GM12878 (cell line): Measurements from ENCODE around the gene PPP1R1C. TPM values are rescaled to one million over a fixed set of nuclear protein-coding genes. Genes with fewer than 3 reads are reported as not detected.

Experiments
- ATAC-seq: fragments of 200-7000 bp; cut with Tn5 transposase; 3 replicates; pipeline ENCODE4 v1.9.1; 2020; ENCODE audit warnings: mild to moderate bottlenecking, moderate library complexity
- BruUV-seq: library from RNA; stranded (reverse); fragments of 400-500 nt; replicated peaks from 2 replicates; lab custom pipeline; 2021; lab: Mats Ljungman, UMichigan
- CTCF ChIA-PET: fragments of 300-600 bp; sonication (Branson Sonifier 250); formaldehyde crosslinking; extraction: SDS; loops from one replicate; lab custom pipeline; 2021; ENCODE audit warnings: inconsistent platforms; lab: Yijun Ruan, JAX
- POLR2A ChIA-PET: fragments of 350-600 bp; formaldehyde crosslinking; extraction: SDS; loops from one replicate; lab custom pipeline; 2021; ENCODE audit warnings: inconsistent platforms; lab: Charles Lee
- RAD21 ChIA-PET: fragments of 300-600 bp; sonication (Branson Sonifier 250); formaldehyde crosslinking; loops from one replicate; lab custom pipeline; 2023; ENCODE audit warnings: antibody characterized with exemption; ENCODE audit not compliant: unreplicated experiment; lab: Charles Lee
- SMC1A ChIA-PET: fragments of 300-600 bp; sonication (Branson Sonifier 250); formaldehyde crosslinking; loops from one replicate; lab custom pipeline; 2023; ENCODE audit not compliant: unreplicated experiment, uncharacterized antibody; lab: Charles Lee
- DNase-seq: peaks from one replicate; pipeline ENCODE4 v3.0.0-alpha.2; 2011; ENCODE audit warnings: low read depth, low spot score
- FAIRE-seq: peaks from 3 replicates; lab custom pipeline; 2011; peaks lifted over from hg19 to GRCh38; lab: Jason Lieb, UNC
- H2AFZ ChIP-seq: 2 replicates; pipeline ENCODE4 v1.6.0; 2011; ENCODE audit warnings: low read depth, low read length, control low read depth; ENCODE audit not compliant: control insufficient read depth
- H3K27ac ChIP-seq: 2 replicates; pipeline ENCODE4 v1.5.1; 2011; ENCODE audit warnings: control low read depth; ENCODE audit not compliant: control insufficient read depth, insufficient read depth
- H3K27me3 ChIP-seq, 2 experiments: replicated peaks in 1 of 2; 2 replicates each; pipeline versions ENCODE4 v1.6.0 to v1.6.1; 2011; ENCODE audit warnings: low read length in 1 of 2; ENCODE audit not compliant: control insufficient read depth in 2 of 2, insufficient read depth in 2 of 2
- H3K36me3 ChIP-seq, 2 experiments: 2 replicates each; pipeline ENCODE4 v1.5.1; 2011; ENCODE audit warnings: low read length in 1 of 2; ENCODE audit not compliant: control insufficient read depth in 2 of 2, insufficient read depth in 2 of 2
- H3K4me1 ChIP-seq: 2 replicates; pipeline ENCODE4 v1.6.1; 2011; ENCODE audit warnings: mild to moderate bottlenecking, low read length, moderate library complexity, mixed read lengths; ENCODE audit not compliant: control insufficient read depth, insufficient read depth
- H3K4me2 ChIP-seq: 2 replicates; pipeline ENCODE4 v1.6.0; 2011; ENCODE audit warnings: control low read depth; ENCODE audit not compliant: control insufficient read depth, insufficient read depth
- H3K4me3 ChIP-seq: fragments of 200-600 bp; sonication (generic); 2 replicates; pipeline ENCODE4 v1.5.1; 2016
- H3K79me2 ChIP-seq: 2 replicates; pipeline ENCODE4 v1.6.0; 2011; ENCODE audit warnings: low read length; ENCODE audit not compliant: control insufficient read depth, insufficient read depth
- H3K9ac ChIP-seq: 2 replicates; pipeline ENCODE4 v1.8.0; 2011; ENCODE audit warnings: low read length, control low read depth, mixed read lengths; ENCODE audit not compliant: control insufficient read depth, insufficient read depth
- H3K9me3 ChIP-seq: replicated peaks from 3 replicates; pipeline ENCODE4 v1.5.1; 2011; ENCODE audit warnings: mild to moderate bottlenecking, low read length; ENCODE audit not compliant: control insufficient read depth, insufficient read depth
- H4K20me1 ChIP-seq: 2 replicates; pipeline ENCODE4 v1.6.0; 2011; ENCODE audit not compliant: control insufficient read depth, insufficient read depth
- ASH2L ChIP-seq: fragments of 300-600, 200-600 bp; sonication (generic); IDR thresholded peaks from 2 replicates; pipeline ENCODE4 v1.6.1; 2017; ENCODE audit warnings: low read depth, mild to moderate bottlenecking, borderline replicate concordance
- BHLHE40 ChIP-seq, 2 experiments: fragments of 450-650 bp in 1 of 2; IDR thresholded peaks; 2 replicates each; pipeline ENCODE4 v1.6.1; 2011 to 2017; ENCODE audit warnings: low read depth in 2 of 2, borderline replicate concordance in 1 of 2, improper control_type of control experiment in 1 of 2, low read length in 1 of 2, mild to moderate bottlenecking in 1 of 2
- BRCA1 ChIP-seq: IDR thresholded peaks from 2 replicates; pipeline ENCODE4 v1.6.1; 2011; ENCODE audit warnings: low read depth, low read length, improper control_type of control experiment
- CBX5 ChIP-seq: sonication (generic); IDR thresholded peaks from 2 replicates; pipeline ENCODE4 v1.6.1; 2016; ENCODE audit warnings: low read depth, moderate library complexity, mild to moderate bottlenecking, inconsistent platforms
- CREM ChIP-seq: IDR thresholded peaks from 2 replicates; pipeline ENCODE4 v1.6.1; 2014; ENCODE audit warnings: antibody characterized with exemption, low read depth
- DPF2 ChIP-seq: fragments of 450-650 bp; IDR thresholded peaks from 2 replicates; pipeline ENCODE4 v1.6.1; 2017; ENCODE audit warnings: mild to moderate bottlenecking
- IKZF2 ChIP-seq, 2 experiments: fragments of 450-650 bp; IDR thresholded peaks; 2 replicates each; pipeline ENCODE4 v1.6.1; 2017; ENCODE audit warnings: mild to moderate bottlenecking in 2 of 2, moderate library complexity in 2 of 2
- JUNB ChIP-seq: IDR thresholded peaks from 2 replicates; pipeline ENCODE4 v1.6.1; 2016; ENCODE audit warnings: antibody characterized with exemption, mild to moderate bottlenecking
- MYC ChIP-seq: IDR thresholded peaks from 2 replicates; pipeline ENCODE4 v1.6.1; 2011; ENCODE audit warnings: mild to moderate bottlenecking, low read length, moderate library complexity, inconsistent platforms; ENCODE audit not compliant: insufficient read depth, insufficient replicate concordance, insufficient read length, severe bottlenecking
- PAX5 ChIP-seq: IDR thresholded peaks from 2 replicates; pipeline ENCODE4 v1.6.1; 2011; ENCODE audit warnings: low read depth, low read length, borderline replicate concordance
- SIN3A ChIP-seq: IDR thresholded peaks from 2 replicates; pipeline ENCODE4 v1.6.1; 2012; ENCODE audit warnings: low read depth, low read length, improper control_type of control experiment
- STAT1 ChIP-seq: fragments of 450-650 bp; conservative IDR thresholded peaks from 2 replicates; pipeline ENCODE4 v1.6.1; 2014; ENCODE audit warnings: antibody characterized with exemption, mild to moderate bottlenecking
- TCF7 ChIP-seq: IDR thresholded peaks from 2 replicates; pipeline ENCODE4 v1.6.1; 2014; ENCODE audit warnings: antibody characterized with exemption, borderline replicate concordance
- ZNF207 ChIP-seq: fragments of 450-650 bp; IDR thresholded peaks from 2 replicates; pipeline ENCODE4 v1.6.1; 2014; ENCODE audit warnings: antibody characterized with exemption, mild to moderate bottlenecking, borderline replicate concordance
- WGBS: methylation state at CpG from one replicate; pipeline ENCODE4 v1.1.6; 2016; ENCODE audit warnings: low lambda C conversion rate; ENCODE audit not compliant: insufficient replicate concordance, insufficient coverage; ENCODE audit errors: missing lambda C conversion rate; 5-methylcytosine and 5-hydroxymethylcytosine counted together
- in situ Hi-C: fragments of 300-500 bp; cut with MboI; formaldehyde crosslinking; loops from 9 replicates; pipeline ENCODE4 v1.14.3; 2018; ENCODE audit warnings: mixed read lengths
- intact Hi-C: fragments of 100-400 bp; cut with micrococcal nuclease; formaldehyde crosslinking; loops from one replicate; pipeline ENCODE4 v1.14.2; 2022; ENCODE audit not compliant: unreplicated experiment
- polyA plus RNA-seq, 11 experiments: library from polyadenylated mRNA; depleted of rRNA in 4 of 11; unstranded in 6 of 11; stranded (reverse) in 5 of 11; fragments of >200 nt; fragmentation: Nextera tagmentation in 4 of 11; fragmentation: Illumina TruSeq in 1 of 11; extraction: Ambion mirVana in 4 of 11; extraction: Trizol in 1 of 11; gene quantifications; 1 replicate in 1 of 11; 2 replicates in 10 of 11; pipeline versions ENCODE4 v1.2.1 to v1.2.3, GENCODE V29; 2011 to 2016; ENCODE audit warnings: inconsistent platforms in 2 of 11, missing spikeins in 2 of 11, low read depth in 1 of 11
- total RNA-seq, 4 experiments: library from RNA; depleted of rRNA in 3 of 4; stranded (reverse); fragments of >200 nt in 3 of 4; fragmentation: Illumina TruSeq in 1 of 4; extraction: Trizol in 1 of 4; gene quantifications; 2 replicates each; pipeline versions ENCODE4 v1.2.1 to v1.2.3, GENCODE V29; 2013 to 2021
- TF ChIP-seq, protein P1 (sequence below): fragments of 450-650 bp; IDR thresholded peaks from 2 replicates; pipeline ENCODE4 v1.6.1; 2014; ENCODE audit warnings: mild to moderate bottlenecking
- TF ChIP-seq, protein P2 (sequence below): IDR thresholded peaks from 2 replicates; pipeline ENCODE4 v1.6.1; 2012; ENCODE audit warnings: low read length, inconsistent platforms
- TF ChIP-seq, protein P3 (sequence below): fragments of 450-650 bp; IDR thresholded peaks from 2 replicates; pipeline ENCODE4 v1.6.1; 2017; ENCODE audit warnings: mild to moderate bottlenecking, moderate library complexity

Gene PPP1R1C
- total and polyA plus RNA-seq, 10 of the 15 experiments (the other 5 are each of a cell fraction or from before 2014, with no cell fraction given), result 0.11 TPM; not detected in 9

DNA sequence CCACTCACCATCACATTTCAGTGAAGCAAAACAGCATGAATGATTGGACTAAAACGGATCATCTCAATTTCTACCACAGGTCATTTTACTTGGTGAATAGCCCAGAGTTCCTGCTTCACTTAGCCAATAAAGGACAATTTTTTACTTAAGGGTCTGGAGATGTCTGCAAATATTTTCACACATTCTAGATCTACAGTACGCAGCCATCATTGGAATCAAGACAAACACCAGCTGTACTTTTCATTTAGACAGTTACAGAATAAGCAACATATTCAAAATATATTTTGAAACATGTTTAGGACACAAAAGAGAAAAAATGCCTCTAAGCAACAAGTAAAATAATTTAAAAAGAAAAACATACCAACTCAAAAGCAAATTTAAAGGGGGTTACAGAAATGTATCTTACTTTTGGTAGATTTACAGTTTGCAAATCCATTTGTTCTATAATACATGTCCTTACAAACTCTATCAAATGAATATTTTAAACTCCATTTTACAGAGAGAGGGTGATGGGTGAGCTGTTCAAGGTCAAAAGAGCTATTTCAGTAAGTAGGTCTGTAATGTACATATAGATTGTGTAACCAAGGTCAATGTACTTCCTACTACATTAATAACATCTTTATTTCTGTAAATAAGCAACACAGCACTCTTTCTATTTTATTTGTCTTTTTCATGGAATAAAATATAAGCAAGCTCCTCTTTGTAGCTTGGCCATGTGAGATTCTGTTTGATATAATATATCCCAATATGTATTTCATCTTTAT, 13.4 kb downstream of the PPP1R1C start (continued):
- TF ChIP-seq, protein P1, sequence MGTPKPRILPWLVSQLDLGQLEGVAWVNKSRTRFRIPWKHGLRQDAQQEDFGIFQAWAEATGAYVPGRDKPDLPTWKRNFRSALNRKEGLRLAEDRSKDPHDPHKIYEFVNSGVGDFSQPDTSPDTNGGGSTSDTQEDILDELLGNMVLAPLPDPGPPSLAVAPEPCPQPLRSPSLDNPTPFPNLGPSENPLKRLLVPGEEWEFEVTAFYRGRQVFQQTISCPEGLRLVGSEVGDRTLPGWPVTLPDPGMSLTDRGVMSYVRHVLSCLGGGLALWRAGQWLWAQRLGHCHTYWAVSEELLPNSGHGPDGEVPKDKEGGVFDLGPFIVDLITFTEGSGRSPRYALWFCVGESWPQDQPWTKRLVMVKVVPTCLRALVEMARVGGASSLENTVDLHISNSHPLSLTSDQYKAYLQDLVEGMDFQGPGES, result no peak
- no peak for TF ChIP-seq JUNB
- no peak for TF ChIP-seq STAT1
- TF ChIP-seq BHLHE40 (IDR thresholded peaks at IDR 0.05; ENCODE audit: borderline replicate concordance in 1 of 2, low read depth in 2 of 2, low read length in 1 of 2), result no peak
- TF ChIP-seq, protein P2, sequence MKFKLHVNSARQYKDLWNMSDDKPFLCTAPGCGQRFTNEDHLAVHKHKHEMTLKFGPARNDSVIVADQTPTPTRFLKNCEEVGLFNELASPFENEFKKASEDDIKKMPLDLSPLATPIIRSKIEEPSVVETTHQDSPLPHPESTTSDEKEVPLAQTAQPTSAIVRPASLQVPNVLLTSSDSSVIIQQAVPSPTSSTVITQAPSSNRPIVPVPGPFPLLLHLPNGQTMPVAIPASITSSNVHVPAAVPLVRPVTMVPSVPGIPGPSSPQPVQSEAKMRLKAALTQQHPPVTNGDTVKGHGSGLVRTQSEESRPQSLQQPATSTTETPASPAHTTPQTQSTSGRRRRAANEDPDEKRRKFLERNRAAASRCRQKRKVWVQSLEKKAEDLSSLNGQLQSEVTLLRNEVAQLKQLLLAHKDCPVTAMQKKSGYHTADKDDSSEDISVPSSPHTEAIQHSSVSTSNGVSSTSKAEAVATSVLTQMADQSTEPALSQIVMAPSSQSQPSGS, result no peak
- no peak for TF ChIP-seq BRCA1
- TF ChIP-seq IKZF2 (IDR thresholded peaks at IDR 0.05), result no peak

DNA sequence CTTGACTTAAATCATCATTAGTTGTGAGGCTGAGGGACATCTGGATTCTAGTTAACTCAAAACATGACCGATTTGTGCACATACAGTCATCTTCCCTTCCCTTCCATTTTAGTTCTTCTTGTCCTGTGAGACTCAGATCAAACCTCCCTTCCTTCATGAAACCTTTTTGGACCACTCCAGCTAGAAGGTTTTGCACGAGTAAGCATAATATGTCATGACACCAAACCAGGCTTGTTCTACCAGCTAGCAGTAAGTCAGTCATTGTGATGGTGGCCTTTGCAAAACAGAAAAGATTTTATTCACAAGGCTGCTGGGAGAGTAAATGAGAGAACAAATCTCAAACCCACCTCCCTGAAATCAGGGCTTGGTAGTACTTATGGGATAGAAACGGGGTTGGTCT, 14.3 kb downstream of the PPP1R1C start:
- H3K79me2 ChIP-seq, result no peaks in the 10 kb centered on the region
- POLR2A ChIA-PET, result no interaction called here
- CTCF ChIA-PET, result interaction anchor here (0.6 kb wide), 1 partner anchor 43 kb away, joined by 3 read pairs; no protein-coding TSS in a partner anchor
- WGBS, result 21% methylated on average over 3 of the region's 3 CpGs
- no peak overlapping the region for H3K4me2 ChIP-seq
- no TSS peak for BruUV-seq
- DNase-seq (no peak), FAIRE-seq (no peak), ATAC-seq (no peak)
- in situ Hi-C loops (no loop called here), intact Hi-C loops (loop anchor here (10.0 kb wide), 1 partner anchor 895 kb away; no protein-coding TSS in a partner anchor)
- 0 out of 4 replicates have a peak, but pooled peaks cover 0 to 4% of the 10 kb centered on the region in 2 experiments for H3K27me3 ChIP-seq
- H3K4me1 ChIP-seq, result no peaks in the 10 kb centered on the region
- RAD21 ChIA-PET, result no interaction called here
- H3K36me3 ChIP-seq, result no peaks in the 10 kb centered on the region
- no peak overlapping the region for H2AFZ ChIP-seq
- SMC1A ChIA-PET, result interaction anchor here (0.6 kb wide), 1 partner anchor 729 kb away, joined by 3 read pairs; no protein-coding TSS in a partner anchor
- H3K9me3 ChIP-seq, result no peaks in the 10 kb centered on the region
- no peak overlapping the region for H3K27ac ChIP-seq
- no peak overlapping the region for H3K4me3 ChIP-seq
- H4K20me1 ChIP-seq, result no peaks in the 10 kb centered on the region
- H3K9ac ChIP-seq, result no peak overlapping the region
- TF ChIP-seq TCF7 (no peak), BHLHE40 (IDR thresholded peaks at IDR 0.05; ENCODE audit: borderline replicate concordance in 1 of 2, low read depth in 2 of 2, low read length in 1 of 2) (no peak), SIN3A (no peak), CREM (no peak), ASH2L (no peak), ZNF207 (no peak), DPF2 (no peak), PAX5 (no peak), MYC (no peak), CBX5 (no peak)
- TF ChIP-seq, protein P3, sequence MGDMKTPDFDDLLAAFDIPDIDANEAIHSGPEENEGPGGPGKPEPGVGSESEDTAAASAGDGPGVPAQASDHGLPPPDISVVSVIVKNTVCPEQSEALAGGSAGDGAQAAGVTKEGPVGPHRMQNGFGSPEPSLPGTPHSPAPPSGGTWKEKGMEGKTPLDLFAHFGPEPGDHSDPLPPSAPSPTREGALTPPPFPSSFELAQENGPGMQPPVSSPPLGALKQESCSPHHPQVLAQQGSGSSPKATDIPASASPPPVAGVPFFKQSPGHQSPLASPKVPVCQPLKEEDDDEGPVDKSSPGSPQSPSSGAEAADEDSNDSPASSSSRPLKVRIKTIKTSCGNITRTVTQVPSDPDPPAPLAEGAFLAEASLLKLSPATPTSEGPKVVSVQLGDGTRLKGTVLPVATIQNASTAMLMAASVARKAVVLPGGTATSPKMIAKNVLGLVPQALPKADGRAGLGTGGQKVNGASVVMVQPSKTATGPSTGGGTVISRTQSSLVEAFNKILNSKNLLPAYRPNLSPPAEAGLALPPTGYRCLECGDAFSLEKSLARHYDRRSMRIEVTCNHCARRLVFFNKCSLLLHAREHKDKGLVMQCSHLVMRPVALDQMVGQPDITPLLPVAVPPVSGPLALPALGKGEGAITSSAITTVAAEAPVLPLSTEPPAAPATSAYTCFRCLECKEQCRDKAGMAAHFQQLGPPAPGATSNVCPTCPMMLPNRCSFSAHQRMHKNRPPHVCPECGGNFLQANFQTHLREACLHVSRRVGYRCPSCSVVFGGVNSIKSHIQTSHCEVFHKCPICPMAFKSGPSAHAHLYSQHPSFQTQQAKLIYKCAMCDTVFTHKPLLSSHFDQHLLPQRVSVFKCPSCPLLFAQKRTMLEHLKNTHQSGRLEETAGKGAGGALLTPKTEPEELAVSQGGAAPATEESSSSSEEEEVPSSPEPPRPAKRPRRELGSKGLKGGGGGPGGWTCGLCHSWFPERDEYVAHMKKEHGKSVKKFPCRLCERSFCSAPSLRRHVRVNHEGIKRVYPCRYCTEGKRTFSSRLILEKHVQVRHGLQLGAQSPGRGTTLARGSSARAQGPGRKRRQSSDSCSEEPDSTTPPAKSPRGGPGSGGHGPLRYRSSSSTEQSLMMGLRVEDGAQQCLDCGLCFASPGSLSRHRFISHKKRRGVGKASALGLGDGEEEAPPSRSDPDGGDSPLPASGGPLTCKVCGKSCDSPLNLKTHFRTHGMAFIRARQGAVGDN, result no peak
